Medulla oblongata (tissue), 1 donor: ENCODE measurements around the gene IL6ST.

ENCODE experiments used
- DNase-seq: peaks from one replicate; pipeline ENCODE4 v3.0.0-alpha.2; 2015; ENCODE audit errors: extremely low spot score

The IL6ST gene

DNA sequence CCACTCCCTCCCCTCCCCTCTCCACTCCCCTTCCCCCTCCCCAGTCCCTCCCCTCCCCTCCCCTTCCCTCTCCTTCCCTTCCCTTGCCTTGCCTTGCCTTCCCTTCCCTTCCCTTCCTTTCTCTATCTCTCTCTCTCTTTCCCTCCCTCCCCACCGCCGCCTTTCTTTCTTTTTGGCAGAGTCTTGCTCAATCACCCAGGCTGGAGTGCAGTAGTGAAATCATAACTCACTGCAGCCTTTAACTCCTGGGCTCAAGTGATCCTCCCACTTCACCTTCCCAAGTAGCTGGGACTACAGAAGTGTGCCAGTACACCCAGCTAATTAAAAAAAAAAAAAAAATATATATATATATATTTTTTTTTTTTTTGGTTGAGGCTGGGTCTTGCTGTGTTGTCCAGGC lies 98.1 kb downstream of the IL6ST start:
- DNase-seq = no peak

DNA sequence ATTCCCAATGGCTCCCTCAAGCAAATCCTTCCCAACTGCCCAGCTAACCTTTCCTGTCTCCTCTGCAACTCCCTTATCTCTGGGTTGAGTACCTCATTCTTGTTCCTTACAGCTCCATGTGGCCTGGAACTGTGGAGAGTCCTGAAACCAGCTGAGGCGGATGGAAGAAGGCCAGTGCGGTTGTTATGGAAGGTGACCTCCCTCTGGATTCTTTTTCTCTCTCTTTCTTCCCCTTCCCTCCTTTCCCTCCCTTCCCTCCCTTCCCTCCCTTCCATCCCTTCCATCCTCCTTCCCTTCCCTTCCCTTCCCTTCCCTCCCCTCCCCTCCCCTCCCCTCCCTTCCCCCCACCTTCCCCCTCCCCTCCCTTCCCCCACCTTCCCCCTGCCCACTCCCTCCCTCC lies 98.5 kb downstream of the IL6ST start:
- DNase-seq = no peak

GRCh38 chr5:55895346-55895745 lies 99.4 kb downstream of the IL6ST start:
- DNase-seq = no peak

DNA sequence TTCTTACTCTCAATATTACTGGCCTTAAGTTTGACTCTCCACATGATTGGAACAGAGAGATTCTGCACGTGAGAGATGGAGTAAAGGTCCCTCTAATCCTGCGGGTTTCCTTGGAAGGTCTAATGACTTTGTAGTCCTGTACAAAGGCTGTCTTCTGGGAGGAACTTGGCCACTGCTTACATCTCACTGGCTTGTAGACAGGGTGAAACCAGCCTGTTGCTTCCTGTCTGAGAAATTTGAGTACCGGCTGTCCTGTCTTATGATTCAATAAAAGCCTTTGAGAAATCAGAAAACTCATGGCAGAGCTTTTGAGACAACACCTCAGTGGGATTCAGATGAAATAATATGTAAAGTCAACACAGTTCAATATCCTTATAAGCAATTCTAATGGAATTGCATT lies 100.6 kb downstream of the IL6ST start:
- DNase-seq = peak; percentile 12

GRCh38 chr5:55892479-55892878 lies 102.3 kb downstream of the IL6ST start:
- no peak for DNase-seq

DNA sequence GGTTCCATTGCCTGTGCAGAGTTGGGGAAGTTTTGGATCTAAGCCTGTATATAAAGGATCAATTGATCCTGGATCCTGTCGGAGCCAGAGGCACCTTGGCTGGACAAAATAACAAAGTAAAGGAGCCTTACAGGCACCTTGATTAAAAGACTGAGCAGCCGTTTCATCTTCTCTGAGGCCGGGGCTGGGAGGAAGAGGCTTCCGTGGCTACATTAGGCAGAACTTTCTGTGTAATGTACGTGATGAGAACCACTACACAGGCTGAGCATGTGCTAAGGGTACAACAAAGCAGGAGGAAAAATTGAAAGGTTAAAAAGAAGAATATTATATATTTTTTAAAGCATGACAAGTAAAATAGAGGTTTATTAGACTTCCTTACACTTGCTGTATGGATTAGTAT lies 106.6 kb downstream of the IL6ST start:
- no peak for DNase-seq

DNA sequence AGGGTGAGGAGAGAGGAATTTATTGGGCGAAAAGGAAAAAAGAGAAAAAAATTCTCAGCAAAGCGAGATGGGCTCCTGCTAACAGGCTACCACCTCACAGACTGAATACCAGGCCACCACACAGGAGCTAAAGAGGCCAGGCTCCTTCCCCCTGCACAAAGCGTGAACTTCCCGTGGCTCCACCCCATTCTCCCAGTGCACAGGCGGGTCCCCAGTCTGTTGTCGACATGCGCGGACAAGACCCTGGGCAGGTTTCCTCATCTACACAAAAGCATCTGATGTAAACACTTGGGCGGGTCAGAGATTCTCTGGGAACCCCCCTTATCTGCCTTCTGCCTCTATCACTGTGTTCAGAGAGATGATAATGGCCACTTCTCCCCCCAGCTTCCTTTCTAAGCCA lies 109.4 kb downstream of the IL6ST start:
- no peak for DNase-seq
